Activated CD4-positive, alpha-beta T cell treated with anti-CD3 and anti-CD28 coated beads, Interleukin-2, amount 10 ng/mL, durations not matched to agents 7 days and 5 days (primary cell): Measurements from ENCODE around the gene DUSP9. TPM values are rescaled to one million over a fixed set of nuclear protein-coding genes. Genes with fewer than 3 reads are reported as not detected.
"Not testable (repeated sequence)": the region's sequence is repeated elsewhere in the genome, so short reads cannot be mapped to it uniquely, and the experiment has no call there.

Experiments used
- CTCF ChIA-PET: fragments of 350-600 bp; sonication (Branson Sonifier 250); formaldehyde crosslinking; loops from one replicate; lab custom pipeline; 2021; ENCODE audit warnings: antibody characterized with exemption; lab: Charles Lee
- POLR2A ChIA-PET: fragments of 350-600 bp; sonication (Branson Sonifier 250); formaldehyde crosslinking; loops from one replicate; lab custom pipeline; 2021; ENCODE audit warnings: antibody characterized with exemption; lab: Charles Lee
- DNase-seq: peaks from one replicate; pipeline ENCODE4 v3.0.0-alpha.2; 2020
- H3K27ac Mint-ChIP-seq: one replicate; pipeline ENCODE4 v1.8.0; 2021; ENCODE audit warnings: mild to moderate bottlenecking, moderate library complexity, mixed read lengths
- H3K27me3 Mint-ChIP-seq: one replicate; pipeline ENCODE4 v1.8.0; 2021; ENCODE audit warnings: mixed read lengths
- H3K36me3 Mint-ChIP-seq: one replicate; pipeline ENCODE4 v1.8.0; 2021; ENCODE audit warnings: low read depth, mixed read lengths
- H3K4me1 Mint-ChIP-seq: one replicate; pipeline ENCODE4 v1.8.0; 2021; ENCODE audit warnings: mixed read lengths
- H3K4me3 Mint-ChIP-seq: one replicate; pipeline ENCODE4 v1.8.0; 2021; ENCODE audit warnings: mild to moderate bottlenecking, moderate library complexity, mixed read lengths
- H3K9me3 Mint-ChIP-seq: one replicate; pipeline ENCODE4 v1.8.0; 2021; ENCODE audit warnings: mixed read lengths
- total RNA-seq, 2 experiments: library from RNA; stranded (reverse); gene quantifications; one replicate each; pipeline ENCODE4 v1.2.3, GENCODE V29; 2021

DUSP9 gene
- not detected for total RNA-seq

DNA sequence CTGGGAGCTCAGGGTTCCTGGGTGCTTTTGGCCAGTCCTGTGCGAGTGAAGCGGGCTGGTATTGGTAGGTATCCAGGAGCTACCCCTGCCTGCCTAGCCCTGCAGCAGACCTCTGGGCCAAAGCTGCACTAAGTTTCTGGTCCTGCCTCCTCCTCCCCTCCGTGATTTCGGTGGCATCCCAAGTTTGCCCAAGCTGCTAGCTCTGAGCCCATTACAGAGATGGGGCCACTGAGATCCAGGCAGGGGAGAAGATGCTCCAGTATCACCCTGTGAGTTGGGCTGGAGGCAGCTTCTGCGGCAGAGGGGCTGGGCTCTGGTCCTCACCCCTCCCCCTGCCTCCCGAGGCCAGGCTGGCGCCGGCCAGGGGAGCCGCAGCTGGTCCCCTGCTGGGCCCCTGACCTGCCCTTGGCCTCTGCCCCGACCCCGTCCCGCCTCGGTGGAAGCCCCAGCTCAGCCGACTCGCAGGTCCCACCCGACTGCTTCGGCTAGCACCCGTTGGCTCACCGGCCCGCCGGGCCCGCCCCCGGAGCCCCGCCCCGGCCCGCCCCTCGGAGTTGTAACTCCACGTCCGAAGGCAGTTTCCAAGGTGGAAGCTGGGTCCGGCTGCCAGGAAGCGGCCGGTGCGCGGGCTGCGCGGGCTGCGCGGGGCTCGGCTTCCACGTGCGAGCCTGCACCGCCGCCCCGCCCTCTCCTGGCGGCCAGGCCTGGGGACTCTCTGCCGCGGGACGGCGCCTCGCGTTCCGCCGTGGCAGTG lies at the start of gene DUSP9:
Gene DUSP9 (plus strand): TSS at position 584 of the 754 bp plus-strand sequence. CDS start 751 bp downstream, outside the sequence.
- H3K9me3 Mint-ChIP-seq = no peaks in the 10 kb centered on the region
- H3K27ac Mint-ChIP-seq = no peak within 1 kb of the TSS
- no peaks in the 10 kb centered on the region for H3K36me3 Mint-ChIP-seq
- peaks cover 4% of the 10 kb centered on the region for H3K4me1 Mint-ChIP-seq
- ChIA-PET POLR2A (no interaction called here), CTCF (interaction anchor here (1.2 to 2.7 kb wide), 4 partner anchors 16 to 107 kb away, joined by 3 to 8 read pairs (median 4); no protein-coding TSS in a partner anchor)
- no peak within 1 kb of the TSS for H3K4me3 Mint-ChIP-seq
- peaks cover 35% of the 10 kb centered on the region for H3K27me3 Mint-ChIP-seq
- no peak for DNase-seq

GRCh38 chrX:153598541-153599191 lies 48.3 kb upstream of the DUSP9 start, which contains the start of gene CCNQ:
TSS of gene CCNQ (minus strand) at chrX:153599139. CDS start at chrX:153599073, 66 bp downstream.
- ChIA-PET POLR2A (no interaction called here), CTCF (interaction anchor here (0.6 to 1.0 kb wide), 4 partner anchors 11 to 122 kb away, joined by 3 to 4 read pairs (median 4); partner anchors contain the start of gene SLC6A8)
- Mint-ChIP-seq H3K36me3 (peaks cover 9% of the 10 kb centered on the region), H3K27ac (peak within 1 kb of the TSS; percentile 91), H3K27me3 (no peaks in the 10 kb centered on the region), H3K4me1 (peaks cover 48% of the 10 kb centered on the region), H3K4me3 (peak within 1 kb of the TSS; percentile 92), H3K9me3 (no peaks in the 10 kb centered on the region)
- DNase-seq = peak; percentile 20

DNA sequence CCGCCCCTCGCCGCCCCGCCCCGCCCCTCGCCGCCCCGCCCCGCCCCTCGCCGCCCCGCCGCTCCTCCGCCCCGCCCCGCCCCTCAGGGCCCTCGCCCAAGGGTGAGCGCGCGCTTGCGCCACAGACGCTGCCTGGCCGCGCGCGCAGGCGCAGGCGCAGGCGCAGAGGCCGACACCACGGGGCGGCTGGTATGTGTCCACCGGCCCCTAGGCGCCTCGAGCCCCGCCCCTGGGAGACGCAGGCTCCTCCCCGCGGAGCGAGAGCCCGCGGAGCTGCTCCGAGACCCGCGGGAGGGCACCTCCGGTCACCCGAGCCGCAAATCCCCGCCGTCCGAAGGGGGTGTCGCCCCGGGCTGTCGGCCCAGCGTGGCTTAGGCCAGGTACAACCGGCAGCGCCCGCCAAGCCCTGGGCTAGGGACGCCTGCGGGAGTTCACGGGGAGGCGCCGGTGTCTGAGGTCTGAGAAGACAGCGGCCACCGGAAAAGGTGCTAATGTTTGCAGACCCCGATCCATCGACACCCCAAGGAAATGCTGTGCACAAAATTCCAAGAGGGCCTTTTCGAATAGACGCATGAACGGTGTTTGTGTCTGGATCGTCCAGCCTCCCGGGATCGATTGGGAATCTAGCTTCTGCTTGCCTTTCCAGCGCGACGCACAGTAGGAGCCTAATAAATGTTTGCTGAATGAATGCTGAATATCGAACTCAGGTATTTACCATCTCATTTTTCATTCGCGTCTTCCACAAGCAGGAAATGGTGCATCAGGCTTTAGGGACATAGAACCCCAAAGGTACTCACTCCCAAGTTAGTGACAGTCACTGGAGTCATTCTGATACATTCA lies 47.6 kb upstream of the DUSP9 start:
- peak overlapping the region; percentile 91 for H3K27ac Mint-ChIP-seq
- no peaks in the 10 kb centered on the region for H3K9me3 Mint-ChIP-seq
- peaks cover 8% of the 10 kb centered on the region for H3K36me3 Mint-ChIP-seq
- ChIA-PET POLR2A (no interaction called here), CTCF (interaction anchor here (1.3 kb wide), 1 partner anchor 10 kb away, joined by 9 read pairs; no protein-coding TSS in a partner anchor)
- peak overlapping the region; percentile 92 for H3K4me3 Mint-ChIP-seq
- DNase-seq = peak; percentile 87
- no peaks in the 10 kb centered on the region for H3K27me3 Mint-ChIP-seq
- H3K4me1 Mint-ChIP-seq = peaks cover 55% of the 10 kb centered on the region

DNA sequence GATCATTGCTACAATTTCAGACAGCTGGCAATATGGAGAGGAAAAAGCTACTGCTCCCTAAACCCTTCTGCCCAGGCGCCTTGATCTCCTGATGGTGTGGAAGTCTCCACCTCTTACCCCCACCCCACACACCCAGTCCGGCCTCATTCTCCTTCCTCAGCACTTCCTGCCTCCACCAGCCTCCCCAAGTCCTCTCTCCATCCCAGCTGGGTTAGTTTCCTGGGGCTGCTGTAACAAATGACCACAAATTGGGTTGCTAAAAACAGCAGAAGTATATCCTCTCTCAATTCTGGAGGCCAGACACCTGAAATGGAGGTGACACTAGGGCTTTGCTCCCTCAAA lies 47.0 kb upstream of the DUSP9 start:
- POLR2A ChIA-PET = interaction anchor here (0.6 kb wide), 1 partner anchor 85 kb away, joined by 3 read pairs; no protein-coding TSS in a partner anchor
- CTCF ChIA-PET = interaction anchor here (1.3 kb wide), 1 partner anchor 10 kb away, joined by 9 read pairs; no protein-coding TSS in a partner anchor
- no peaks in the 10 kb centered on the region for H3K27me3 Mint-ChIP-seq
- DNase-seq = peak; percentile 12
- H3K36me3 Mint-ChIP-seq = peaks cover 8% of the 10 kb centered on the region
- H3K9me3 Mint-ChIP-seq = no peaks in the 10 kb centered on the region
- peak overlapping the region; percentile 92 for H3K4me3 Mint-ChIP-seq
- H3K4me1 Mint-ChIP-seq = peaks cover 57% of the 10 kb centered on the region
- peak overlapping the region; percentile 91 for H3K27ac Mint-ChIP-seq

GRCh38 chrX:153600921-153601320 lies 46.1 kb upstream of the DUSP9 start:
- Mint-ChIP-seq H3K27ac (no peak overlapping the region), H3K4me3 (peak overlapping the region; percentile 54), H3K4me1 (peaks cover 55% of the 10 kb centered on the region), H3K9me3 (no peaks in the 10 kb centered on the region), H3K36me3 (peaks cover 8% of the 10 kb centered on the region), H3K27me3 (no peaks in the 10 kb centered on the region)
- CTCF ChIA-PET = interaction anchor here (1.3 kb wide), 1 partner anchor 9 kb away, joined by 9 read pairs; no protein-coding TSS in a partner anchor
- POLR2A ChIA-PET = no interaction called here
- no peak for DNase-seq

DNA sequence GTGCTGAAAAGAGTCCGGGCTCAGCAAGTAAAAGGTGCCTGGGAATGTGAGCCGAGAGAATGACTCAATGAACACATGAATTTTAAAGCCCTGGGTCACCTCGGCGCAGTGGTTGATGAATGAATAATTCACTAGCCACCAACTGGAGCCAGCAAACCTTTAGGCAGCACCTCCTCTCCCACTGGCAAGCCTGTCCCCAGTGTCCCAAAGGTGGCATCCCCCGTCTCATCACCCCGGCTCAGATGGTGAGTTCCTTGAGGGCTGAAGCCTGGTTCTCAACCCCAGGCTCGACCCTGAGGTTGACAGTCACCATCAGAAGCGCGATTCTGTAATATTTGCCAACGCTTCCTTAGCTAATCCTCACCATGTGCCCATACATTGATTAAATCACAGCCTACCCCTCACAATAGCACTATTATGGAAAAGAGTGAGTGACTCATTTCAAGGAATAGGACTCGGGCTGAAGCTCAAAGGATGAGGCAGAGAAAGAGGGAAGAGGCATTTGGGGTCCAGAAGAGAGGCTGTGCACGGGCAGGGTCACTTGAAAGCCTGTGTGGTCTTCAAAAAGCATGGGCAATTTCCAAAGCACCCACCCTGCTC lies 45.4 kb upstream of the DUSP9 start:
- POLR2A ChIA-PET = no interaction called here
- Mint-ChIP-seq H3K4me1 (peaks cover 52% of the 10 kb centered on the region), H3K27ac (peak overlapping the region; percentile 25), H3K4me3 (peak overlapping the region; percentile 34), H3K9me3 (no peaks in the 10 kb centered on the region), H3K27me3 (no peaks in the 10 kb centered on the region), H3K36me3 (peaks cover 8% of the 10 kb centered on the region)
- DNase-seq = no peak
- CTCF ChIA-PET = no interaction called here

DNA sequence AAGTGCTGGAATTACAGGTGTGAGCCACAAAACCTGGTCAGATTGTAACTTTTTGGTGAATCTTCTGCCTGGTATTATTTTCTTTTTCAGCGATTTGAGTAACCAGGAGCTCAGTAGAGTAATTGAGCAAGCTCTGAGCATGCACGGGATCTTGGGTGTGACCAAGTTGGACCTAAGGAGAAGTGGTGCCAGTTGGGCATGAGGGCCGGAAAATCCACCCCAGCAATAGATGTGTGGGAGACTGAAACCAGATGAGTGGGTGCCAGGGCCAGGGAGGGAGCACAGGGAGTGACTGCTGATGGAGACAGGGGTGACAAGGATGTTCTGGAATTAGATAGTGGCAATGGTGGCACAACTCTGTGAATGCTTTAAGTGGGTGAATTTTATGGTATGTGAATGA lies 44.4 kb upstream of the DUSP9 start:
- no peaks in the 10 kb centered on the region for H3K9me3 Mint-ChIP-seq
- ChIA-PET POLR2A (no interaction called here), CTCF (interaction anchor here (0.6 to 1.4 kb wide), 2 partner anchors 9 to 97 kb away, joined by 3 read pairs; no protein-coding TSS in a partner anchor)
- peaks cover 3% of the 10 kb centered on the region for H3K27me3 Mint-ChIP-seq
- H3K27ac Mint-ChIP-seq = no peak overlapping the region
- H3K4me1 Mint-ChIP-seq = peaks cover 44% of the 10 kb centered on the region
- no peak overlapping the region for H3K4me3 Mint-ChIP-seq
- DNase-seq = no peak
- peaks cover under 1% of the 10 kb centered on the region for H3K36me3 Mint-ChIP-seq

- no peaks in the 10 kb centered on the region for H3K9me3 Mint-ChIP-seq
- CTCF ChIA-PET = interaction anchor here (0.6 to 1.4 kb wide), 3 partner anchors 8 to 96 kb away, joined by 3 read pairs; no protein-coding TSS in a partner anchor
- no peak overlapping the region for H3K27ac Mint-ChIP-seq
- H3K4me3 Mint-ChIP-seq = no peak overlapping the region
- no peaks in the 10 kb centered on the region for H3K36me3 Mint-ChIP-seq
- DNase-seq = no peak
- peaks cover 3% of the 10 kb centered on the region for H3K27me3 Mint-ChIP-seq
- peaks cover 39% of the 10 kb centered on the region for H3K4me1 Mint-ChIP-seq
- POLR2A ChIA-PET = no interaction called here
These were observed 43.8 kb upstream of the DUSP9 start for GRCh38 chrX:153603131-153603656.

GRCh38 chrX:153604666-153605380 lies 42.2 kb upstream of the DUSP9 start:
- H3K4me3 Mint-ChIP-seq, H3K27ac Mint-ChIP-seq, H3K27me3 Mint-ChIP-seq, POLR2A ChIA-PET, H3K9me3 Mint-ChIP-seq, H3K36me3 Mint-ChIP-seq, DNase-seq: not testable (repeated sequence)
- peaks cover 39% of the 10 kb centered on the region for H3K4me1 Mint-ChIP-seq
- CTCF ChIA-PET = interaction anchor here (1.3 kb wide), 1 partner anchor 9 kb away, joined by 3 read pairs; no protein-coding TSS in a partner anchor

- POLR2A ChIA-PET = no interaction called here
- peaks cover 23% of the 10 kb centered on the region for H3K4me1 Mint-ChIP-seq
- H3K4me3 Mint-ChIP-seq = no peak overlapping the region
- no peak overlapping the region for H3K27ac Mint-ChIP-seq
- CTCF ChIA-PET = interaction anchor here (0.6 kb wide), 1 partner anchor 850 kb away, joined by 3 read pairs; no protein-coding TSS in a partner anchor
- no peaks in the 10 kb centered on the region for H3K9me3 Mint-ChIP-seq
- no peak for DNase-seq
- H3K27me3 Mint-ChIP-seq = peaks cover 5% of the 10 kb centered on the region
- H3K36me3 Mint-ChIP-seq = no peaks in the 10 kb centered on the region
These were observed 40.5 kb upstream of the DUSP9 start for GRCh38 chrX:153606503-153606902.

- no peak overlapping the region for H3K4me3 Mint-ChIP-seq
These were observed 38.6 kb upstream of the DUSP9 start for GRCh38 chrX:153608376-153608775.

More at GRCh38 chrX:153608376-153608775, 38.6 kb upstream of the DUSP9 start:
- CTCF ChIA-PET = interaction anchor here (1.3 kb wide), 1 partner anchor 10 kb away, joined by 4 read pairs; no protein-coding TSS in a partner anchor
- Mint-ChIP-seq H3K27me3 (peaks cover 7% of the 10 kb centered on the region), H3K4me1 (peaks cover 15% of the 10 kb centered on the region), H3K36me3 (no peaks in the 10 kb centered on the region), H3K27ac (no peak overlapping the region), H3K9me3 (no peaks in the 10 kb centered on the region)
- DNase-seq = no peak
- POLR2A ChIA-PET = no interaction called here
